WTC11 (cell line): ENCODE measurements around the gene AGTRAP.

Source experiments
- ATF1 ChIP-seq: sonication (generic); formaldehyde crosslinking; IDR thresholded peaks from 2 replicates; pipeline ENCODE4 v1.8.1; 2023; ENCODE audit warnings: mild to moderate bottlenecking, moderate library complexity, missing genetic modification reagents
- ATF6 ChIP-seq: sonication (generic); formaldehyde crosslinking; IDR thresholded peaks from 2 replicates; pipeline ENCODE4 v1.8.1; 2023; ENCODE audit warnings: mild to moderate bottlenecking, missing genetic modification reagents
- CTCF ChIP-seq: fragments of 200-600 bp; IDR thresholded peaks from 2 replicates; pipeline ENCODE4 v1.8.0; 2022; ENCODE audit warnings: antibody characterized with exemption
- JUN ChIP-seq: sonication (generic); formaldehyde crosslinking; IDR thresholded peaks from 2 replicates; pipeline ENCODE4 v1.8.0; 2023; ENCODE audit warnings: mild to moderate bottlenecking, missing genetic modification reagents
- KAT7 ChIP-seq: sonication (generic); formaldehyde crosslinking; IDR thresholded peaks from 2 replicates; pipeline ENCODE4 v1.8.1; 2023; ENCODE audit warnings: missing genetic modification reagents, mild to moderate bottlenecking, borderline replicate concordance
- NFATC4 ChIP-seq: fragments of 250-450 bp; sonication (Bioruptor Pico); IDR thresholded peaks from 2 replicates; pipeline ENCODE4 v1.9.0; 2021; ENCODE audit warnings: mild to moderate bottlenecking
- USF1 ChIP-seq: sonication (generic); formaldehyde crosslinking; IDR thresholded peaks from 2 replicates; pipeline ENCODE4 v1.8.0; 2022; ENCODE audit warnings: mild to moderate bottlenecking, missing genetic modification reagents
- USF2 ChIP-seq: sonication (generic); formaldehyde crosslinking; IDR thresholded peaks from 2 replicates; pipeline ENCODE4 v1.8.1; 2023; ENCODE audit warnings: mild to moderate bottlenecking, missing genetic modification reagents, moderate library complexity
- ZBTB43 ChIP-seq: sonication (generic); formaldehyde crosslinking; IDR thresholded peaks from 2 replicates; pipeline ENCODE4 v1.8.1; 2023; ENCODE audit warnings: mild to moderate bottlenecking, missing genetic modification reagents
- ZNF138 ChIP-seq: sonication (generic); formaldehyde crosslinking; conservative IDR thresholded peaks from 2 replicates; pipeline ENCODE4 v1.8.1; 2022; ENCODE audit warnings: mild to moderate bottlenecking, moderate library complexity, missing genetic modification reagents
- TF ChIP-seq, protein P1 (sequence below): sonication (generic); formaldehyde crosslinking; IDR thresholded peaks from 2 replicates; pipeline ENCODE4 v1.8.0; 2023; ENCODE audit warnings: missing genetic modification reagents
- TF ChIP-seq, protein P2 (sequence below): fragments of 250-450 bp; sonication (Bioruptor Pico); IDR thresholded peaks from 2 replicates; pipeline ENCODE4 v1.9.0; 2021; ENCODE audit warnings: moderate library complexity, mild to moderate bottlenecking, inconsistent platforms, borderline replicate concordance
- TF ChIP-seq, protein P3 (sequence below): sonication (generic); formaldehyde crosslinking; IDR thresholded peaks from 2 replicates; pipeline ENCODE4 v1.8.1; 2022; ENCODE audit warnings: low read depth, mild to moderate bottlenecking, moderate library complexity, missing genetic modification reagents, borderline replicate concordance
- TF ChIP-seq, protein P4 (sequence below): sonication (generic); formaldehyde crosslinking; IDR thresholded peaks from 2 replicates; pipeline ENCODE4 v1.8.1; 2023; ENCODE audit warnings: mild to moderate bottlenecking, moderate library complexity, missing genetic modification reagents

DNA sequence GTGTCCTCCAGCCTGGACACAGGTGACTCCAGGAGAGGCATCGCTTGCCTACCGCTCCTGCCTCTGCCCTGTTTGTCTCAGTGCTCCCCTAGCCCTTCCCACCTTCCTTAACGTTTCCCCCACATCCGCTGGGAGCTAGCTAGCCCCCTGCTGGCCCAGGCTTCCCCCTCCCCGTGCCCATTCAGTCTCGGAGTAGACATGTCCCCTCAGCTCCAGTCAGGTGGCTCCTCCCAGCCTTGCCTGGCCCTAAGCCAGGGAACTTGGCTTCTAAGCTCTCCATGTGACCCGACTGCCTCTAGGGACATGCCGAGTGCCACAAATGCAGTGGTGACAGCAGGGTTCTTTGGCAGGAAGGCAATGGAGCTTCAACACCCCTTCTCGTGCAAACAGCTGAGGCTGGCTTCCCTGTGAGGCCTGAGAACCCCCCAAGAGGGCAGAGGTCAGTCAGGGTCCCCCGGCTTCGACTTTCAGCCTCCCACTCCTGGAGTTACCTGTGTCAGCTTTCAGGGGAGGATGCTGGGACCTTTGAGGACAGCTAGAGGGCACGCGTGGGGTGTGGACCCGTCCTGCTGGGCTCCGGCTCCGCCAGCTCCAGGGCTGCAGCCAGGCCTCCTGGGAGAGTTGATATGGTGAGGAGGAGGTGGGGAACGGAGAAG is 28.2 kb upstream of the AGTRAP start:
- TF ChIP-seq JUN (CRISPR knock-in tag): no peak
- TF ChIP-seq ATF6 (CRISPR knock-in tag): no peak
- TF ChIP-seq CTCF: no peak
- TF ChIP-seq USF2 (CRISPR knock-in tag): peak; percentile 58
- TF ChIP-seq, protein P1, sequence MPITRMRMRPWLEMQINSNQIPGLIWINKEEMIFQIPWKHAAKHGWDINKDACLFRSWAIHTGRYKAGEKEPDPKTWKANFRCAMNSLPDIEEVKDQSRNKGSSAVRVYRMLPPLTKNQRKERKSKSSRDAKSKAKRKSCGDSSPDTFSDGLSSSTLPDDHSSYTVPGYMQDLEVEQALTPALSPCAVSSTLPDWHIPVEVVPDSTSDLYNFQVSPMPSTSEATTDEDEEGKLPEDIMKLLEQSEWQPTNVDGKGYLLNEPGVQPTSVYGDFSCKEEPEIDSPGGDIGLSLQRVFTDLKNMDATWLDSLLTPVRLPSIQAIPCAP (CRISPR knock-in tag): no peak
- TF ChIP-seq, protein P2, sequence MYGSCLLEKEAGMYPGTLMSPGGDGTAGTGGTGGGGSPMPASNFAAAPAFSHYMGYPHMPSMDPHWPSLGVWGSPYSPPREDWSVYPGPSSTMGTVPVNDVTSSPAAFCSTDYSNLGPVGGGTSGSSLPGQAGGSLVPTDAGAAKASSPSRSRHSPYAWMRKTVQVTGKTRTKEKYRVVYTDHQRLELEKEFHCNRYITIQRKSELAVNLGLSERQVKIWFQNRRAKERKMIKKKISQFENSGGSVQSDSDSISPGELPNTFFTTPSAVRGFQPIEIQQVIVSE (CRISPR knock-in tag): no peak
- no peak for TF ChIP-seq KAT7 (CRISPR knock-in tag)
- no peak for TF ChIP-seq ZBTB43 (CRISPR knock-in tag)
- TF ChIP-seq, protein P3, sequence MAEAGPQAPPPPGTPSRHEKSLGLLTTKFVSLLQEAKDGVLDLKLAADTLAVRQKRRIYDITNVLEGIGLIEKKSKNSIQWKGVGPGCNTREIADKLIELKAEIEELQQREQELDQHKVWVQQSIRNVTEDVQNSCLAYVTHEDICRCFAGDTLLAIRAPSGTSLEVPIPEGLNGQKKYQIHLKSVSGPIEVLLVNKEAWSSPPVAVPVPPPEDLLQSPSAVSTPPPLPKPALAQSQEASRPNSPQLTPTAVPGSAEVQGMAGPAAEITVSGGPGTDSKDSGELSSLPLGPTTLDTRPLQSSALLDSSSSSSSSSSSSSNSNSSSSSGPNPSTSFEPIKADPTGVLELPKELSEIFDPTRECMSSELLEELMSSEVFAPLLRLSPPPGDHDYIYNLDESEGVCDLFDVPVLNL (CRISPR knock-in tag): no peak
- no peak for TF ChIP-seq NFATC4 (CRISPR knock-in tag)
- TF ChIP-seq, protein P4, sequence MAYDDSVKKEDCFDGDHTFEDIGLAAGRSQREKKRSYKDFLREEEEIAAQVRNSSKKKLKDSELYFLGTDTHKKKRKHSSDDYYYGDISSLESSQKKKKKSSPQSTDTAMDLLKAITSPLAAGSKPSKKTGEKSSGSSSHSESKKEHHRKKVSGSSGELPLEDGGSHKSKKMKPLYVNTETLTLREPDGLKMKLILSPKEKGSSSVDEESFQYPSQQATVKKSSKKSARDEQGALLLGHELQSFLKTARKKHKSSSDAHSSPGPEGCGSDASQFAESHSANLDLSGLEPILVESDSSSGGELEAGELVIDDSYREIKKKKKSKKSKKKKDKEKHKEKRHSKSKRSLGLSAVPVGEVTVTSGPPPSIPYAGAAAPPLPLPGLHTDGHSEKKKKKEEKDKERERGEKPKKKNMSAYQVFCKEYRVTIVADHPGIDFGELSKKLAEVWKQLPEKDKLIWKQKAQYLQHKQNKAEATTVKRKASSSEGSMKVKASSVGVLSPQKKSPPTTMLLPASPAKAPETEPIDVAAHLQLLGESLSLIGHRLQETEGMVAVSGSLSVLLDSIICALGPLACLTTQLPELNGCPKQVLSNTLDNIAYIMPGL (CRISPR knock-in tag): no peak
- TF ChIP-seq ATF1 (CRISPR knock-in tag): no peak
- TF ChIP-seq ZNF138 (CRISPR knock-in tag): no peak
- peak; percentile 52; the same call in 1 of the 2 replicates for TF ChIP-seq USF1 (CRISPR knock-in tag)
